Tibial nerve (tissue), 4 donors: ENCODE data around the gene LRTM2.

Source experiments
- EP300 ChIP-seq, 2 donors: sonication (generic); formaldehyde crosslinking; IDR thresholded peaks; one replicate each; pipeline ENCODE4 v1.6.1; 2017; ENCODE audit warnings: antibody characterized with exemption in 2 of 2, mild to moderate bottlenecking in 1 of 2
- POLR2A ChIP-seq, 2 donors: fragments of 450-650 bp; IDR thresholded peaks; one replicate each; pipeline ENCODE4 v1.6.1; 2017; ENCODE audit warnings: antibody characterized with exemption in 2 of 2, mild to moderate bottlenecking in 2 of 2, moderate library complexity in 2 of 2
- TF ChIP-seq, protein P1 (sequence below), 5 experiments: fragments of 200-600 bp in 3 of 5; fragments of 450-650 bp in 2 of 5; sonication (generic) in 3 of 5; IDR thresholded peaks; one replicate each; pipeline ENCODE4 v1.5.1; 2016 to 2019; ENCODE audit warnings: antibody characterized with exemption in 5 of 5, mild to moderate bottlenecking in 3 of 5, moderate library complexity in 2 of 5

DNA sequence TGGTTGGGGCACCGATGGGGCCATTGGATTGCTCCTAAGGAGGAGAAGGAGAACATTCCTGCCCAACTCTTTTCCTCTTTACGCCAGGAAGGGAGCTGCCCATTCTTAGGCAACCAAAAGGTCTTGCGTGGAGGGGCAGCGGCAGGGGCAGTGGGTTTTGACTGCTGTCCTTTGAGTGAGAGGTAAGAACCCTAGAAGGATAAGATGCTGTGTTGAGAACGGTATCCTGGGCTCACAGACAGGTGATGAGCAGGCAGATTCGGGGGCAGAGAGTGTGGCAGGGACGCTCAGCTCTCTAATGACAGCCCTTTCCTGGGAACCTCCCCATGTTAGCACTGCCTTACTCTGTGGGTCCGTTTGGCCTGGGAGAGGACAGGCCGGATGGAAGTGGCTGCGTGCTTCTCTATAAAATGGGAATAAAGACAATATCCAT lies 13.2 kb downstream of the LRTM2 start:
- TF ChIP-seq, protein P1, sequence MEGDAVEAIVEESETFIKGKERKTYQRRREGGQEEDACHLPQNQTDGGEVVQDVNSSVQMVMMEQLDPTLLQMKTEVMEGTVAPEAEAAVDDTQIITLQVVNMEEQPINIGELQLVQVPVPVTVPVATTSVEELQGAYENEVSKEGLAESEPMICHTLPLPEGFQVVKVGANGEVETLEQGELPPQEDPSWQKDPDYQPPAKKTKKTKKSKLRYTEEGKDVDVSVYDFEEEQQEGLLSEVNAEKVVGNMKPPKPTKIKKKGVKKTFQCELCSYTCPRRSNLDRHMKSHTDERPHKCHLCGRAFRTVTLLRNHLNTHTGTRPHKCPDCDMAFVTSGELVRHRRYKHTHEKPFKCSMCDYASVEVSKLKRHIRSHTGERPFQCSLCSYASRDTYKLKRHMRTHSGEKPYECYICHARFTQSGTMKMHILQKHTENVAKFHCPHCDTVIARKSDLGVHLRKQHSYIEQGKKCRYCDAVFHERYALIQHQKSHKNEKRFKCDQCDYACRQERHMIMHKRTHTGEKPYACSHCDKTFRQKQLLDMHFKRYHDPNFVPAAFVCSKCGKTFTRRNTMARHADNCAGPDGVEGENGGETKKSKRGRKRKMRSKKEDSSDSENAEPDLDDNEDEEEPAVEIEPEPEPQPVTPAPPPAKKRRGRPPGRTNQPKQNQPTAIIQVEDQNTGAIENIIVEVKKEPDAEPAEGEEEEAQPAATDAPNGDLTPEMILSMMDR (IDR thresholded peaks at IDR 0.05) = no peak
- no peak for TF ChIP-seq POLR2A (IDR thresholded peaks at IDR 0.05)
- TF ChIP-seq EP300 (IDR thresholded peaks at IDR 0.05) = no peak
